Activated CD8-positive, alpha-beta memory T cell treated with anti-CD3 and anti-CD28 coated beads, Interleukin-2, amount 50 U/mL, for 4 hours (primary cell): ENCODE measurements around the gene DPF3.

Experiments
- DNase-seq: peaks from one replicate; pipeline ENCODE4 v3.0.0-alpha.2; 2020

Gene DPF3

GRCh38 chr14:72904218-72904617 is 10.3 kb upstream of the DPF3 start:
- DNase-seq: no peak

- DNase-seq: no peak
Measured at GRCh38 chr14:72903716-72904115, 9.8 kb upstream of the DPF3 start.

GRCh38 chr14:72902801-72903530 is 9.1 kb upstream of the DPF3 start:
- DNase-seq: no peak

- no peak for DNase-seq
Measured at GRCh38 chr14:72901361-72901760, 7.5 kb upstream of the DPF3 start.

GRCh38 chr14:72898448-72898847 is 4.5 kb upstream of the DPF3 start:
- no peak for DNase-seq

GRCh38 chr14:72894623-72895378 is 900 bp upstream of the DPF3 start:
- peak; percentile 20 for DNase-seq

GRCh38 chr14:72894323-72894622 is 372 bp upstream of the DPF3 start:
- DNase-seq: no peak

- DNase-seq: peak; percentile 34
Measured at GRCh38 chr14:72892879-72893635, 844 bp downstream of the DPF3 start.

GRCh38 chr14:72892103-72892878 is 1.6 kb downstream of the DPF3 start:
- peak; percentile 27 for DNase-seq

- DNase-seq: no peak
Measured at GRCh38 chr14:72891666-72892102, 2.2 kb downstream of the DPF3 start.

GRCh38 chr14:72889366-72889765 is 4.5 kb downstream of the DPF3 start:
- DNase-seq: no peak

- DNase-seq: no peak
Measured at GRCh38 chr14:72888636-72889201, 5.2 kb downstream of the DPF3 start.

- no peak for DNase-seq
Measured at GRCh38 chr14:72888192-72888591, 5.7 kb downstream of the DPF3 start.

- no peak for DNase-seq
Measured at GRCh38 chr14:72887514-72887913, 6.4 kb downstream of the DPF3 start.

- DNase-seq: no peak
Measured at GRCh38 chr14:72884386-72884785, 9.5 kb downstream of the DPF3 start.

GRCh38 chr14:72883961-72884360 is 9.9 kb downstream of the DPF3 start:
- DNase-seq: no peak

GRCh38 chr14:72883109-72883508 is 10.8 kb downstream of the DPF3 start:
- DNase-seq: no peak

GRCh38 chr14:72882463-72882862 is 11.4 kb downstream of the DPF3 start:
- DNase-seq: no peak

GRCh38 chr14:72882047-72882446 is 11.9 kb downstream of the DPF3 start:
- no peak for DNase-seq

- no peak for DNase-seq
Measured at GRCh38 chr14:72881543-72881942, 12.4 kb downstream of the DPF3 start.

- DNase-seq: no peak
Measured at GRCh38 chr14:72880820-72881219, 13.1 kb downstream of the DPF3 start.

- no peak for DNase-seq
Measured at GRCh38 chr14:72880164-72880563, 13.7 kb downstream of the DPF3 start.

- DNase-seq: no peak
Measured at GRCh38 chr14:72879431-72879830, 14.5 kb downstream of the DPF3 start.
